Measurements from ENCODE around the gene USP22. TPM values are rescaled to one million over a fixed set of nuclear protein-coding genes. Genes with fewer than 3 reads are reported as not detected.
A peak's percentile ranks its signal among the peaks of the same experiment; 100 is the strongest.

Gene USP22
- total RNA-seq, 1 donor from 2014 or later = 420 TPM

DNA sequence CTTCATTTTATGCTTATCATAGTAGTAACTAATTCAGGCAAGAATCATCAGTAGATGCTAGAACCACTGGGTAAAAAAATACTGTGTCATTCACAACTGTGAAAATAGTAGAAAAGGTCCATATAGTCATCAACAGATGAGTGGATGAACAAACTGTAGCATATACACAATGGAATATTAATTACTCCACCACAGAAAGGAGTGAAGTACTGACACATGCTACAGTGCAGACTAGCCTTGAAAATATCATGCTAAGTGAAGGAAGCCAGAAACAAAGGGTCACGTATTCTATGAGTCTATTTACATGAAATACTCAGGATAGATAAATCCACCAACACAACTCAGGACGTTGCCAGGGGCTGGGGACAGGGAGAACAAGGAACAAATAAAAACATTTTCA is 13.3 kb downstream of the USP22 start:
- Mint-ChIP-seq H3K27ac (ENCODE audit: unreplicated experiment) (peak overlapping the region; percentile 60), H3K27me3 (ENCODE audit: unreplicated experiment) (no peaks in the 10 kb centered on the region), H3K9me3 (ENCODE audit: unreplicated experiment) (peaks cover 4% of the 10 kb centered on the region), H3K36me3 (ENCODE audit: unreplicated experiment) (no peaks in the 10 kb centered on the region), H3K4me1 (ENCODE audit: low read depth, unreplicated experiment) (peaks cover 35% of the 10 kb centered on the region), H3K4me3 (ENCODE audit: unreplicated experiment) (peak overlapping the region; percentile 63)
- TF ChIP-seq, protein P1, sequence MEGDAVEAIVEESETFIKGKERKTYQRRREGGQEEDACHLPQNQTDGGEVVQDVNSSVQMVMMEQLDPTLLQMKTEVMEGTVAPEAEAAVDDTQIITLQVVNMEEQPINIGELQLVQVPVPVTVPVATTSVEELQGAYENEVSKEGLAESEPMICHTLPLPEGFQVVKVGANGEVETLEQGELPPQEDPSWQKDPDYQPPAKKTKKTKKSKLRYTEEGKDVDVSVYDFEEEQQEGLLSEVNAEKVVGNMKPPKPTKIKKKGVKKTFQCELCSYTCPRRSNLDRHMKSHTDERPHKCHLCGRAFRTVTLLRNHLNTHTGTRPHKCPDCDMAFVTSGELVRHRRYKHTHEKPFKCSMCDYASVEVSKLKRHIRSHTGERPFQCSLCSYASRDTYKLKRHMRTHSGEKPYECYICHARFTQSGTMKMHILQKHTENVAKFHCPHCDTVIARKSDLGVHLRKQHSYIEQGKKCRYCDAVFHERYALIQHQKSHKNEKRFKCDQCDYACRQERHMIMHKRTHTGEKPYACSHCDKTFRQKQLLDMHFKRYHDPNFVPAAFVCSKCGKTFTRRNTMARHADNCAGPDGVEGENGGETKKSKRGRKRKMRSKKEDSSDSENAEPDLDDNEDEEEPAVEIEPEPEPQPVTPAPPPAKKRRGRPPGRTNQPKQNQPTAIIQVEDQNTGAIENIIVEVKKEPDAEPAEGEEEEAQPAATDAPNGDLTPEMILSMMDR (IDR thresholded peaks at IDR 0.05; ENCODE audit: partially characterized antibody, unreplicated experiment) = no peak
- DNase-seq = no peak

DNA sequence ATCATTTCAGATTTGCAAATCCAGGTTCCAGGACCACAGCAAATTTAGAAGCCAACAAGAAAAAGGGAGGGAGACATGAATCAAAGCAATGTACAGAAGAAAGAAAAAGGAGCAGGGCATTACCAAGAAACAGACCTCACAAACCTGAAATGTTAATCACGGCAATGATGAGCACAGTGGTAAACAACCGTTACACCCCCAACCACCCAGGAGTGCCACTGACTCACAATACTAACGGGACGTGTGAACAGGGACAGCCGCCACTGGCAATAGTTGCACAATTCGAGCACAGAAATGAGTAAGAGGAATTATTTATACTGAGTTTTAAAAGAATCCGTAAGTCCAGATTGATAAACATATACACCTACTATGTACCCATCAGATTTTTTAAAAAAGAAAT is 13.8 kb downstream of the USP22 start:
- peaks cover 4% of the 10 kb centered on the region for H3K9me3 Mint-ChIP-seq (ENCODE audit: unreplicated experiment)
- H3K27me3 Mint-ChIP-seq (ENCODE audit: unreplicated experiment) = no peaks in the 10 kb centered on the region
- peaks cover 34% of the 10 kb centered on the region for H3K4me1 Mint-ChIP-seq (ENCODE audit: low read depth, unreplicated experiment)
- no peaks in the 10 kb centered on the region for H3K36me3 Mint-ChIP-seq (ENCODE audit: unreplicated experiment)
- H3K4me3 Mint-ChIP-seq (ENCODE audit: unreplicated experiment) = no peak overlapping the region
- H3K27ac Mint-ChIP-seq (ENCODE audit: unreplicated experiment) = peak overlapping the region; percentile 53
- no peak for DNase-seq
- TF ChIP-seq, protein P1 (IDR thresholded peaks at IDR 0.05; ENCODE audit: partially characterized antibody, unreplicated experiment) = no peak

DNA sequence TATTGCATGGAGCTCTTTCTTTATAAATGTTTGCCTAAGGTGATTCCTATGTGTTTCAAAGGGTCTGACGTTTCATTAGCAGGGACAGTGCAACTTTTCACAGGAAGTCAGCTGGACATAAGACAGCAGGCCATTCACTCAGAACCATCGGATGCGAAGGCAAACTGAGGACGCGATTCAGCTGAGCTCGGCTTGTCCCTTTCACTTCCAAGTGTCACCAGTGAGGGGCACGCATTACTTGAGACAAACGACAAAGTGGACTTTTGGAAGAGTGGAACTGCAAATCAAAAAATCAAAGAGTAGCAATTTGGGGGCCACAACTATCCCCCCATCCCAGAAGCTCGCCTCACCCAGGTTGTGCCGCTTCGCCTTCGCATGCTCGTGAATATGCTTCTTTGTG is 14.6 kb downstream of the USP22 start:
- Mint-ChIP-seq H3K36me3 (ENCODE audit: unreplicated experiment) (no peaks in the 10 kb centered on the region), H3K27ac (ENCODE audit: unreplicated experiment) (peak overlapping the region; percentile 53), H3K4me1 (ENCODE audit: low read depth, unreplicated experiment) (peaks cover 32% of the 10 kb centered on the region), H3K27me3 (ENCODE audit: unreplicated experiment) (no peaks in the 10 kb centered on the region), H3K9me3 (ENCODE audit: unreplicated experiment) (peaks cover 2% of the 10 kb centered on the region), H3K4me3 (ENCODE audit: unreplicated experiment) (no peak overlapping the region)
- no peak for DNase-seq
- TF ChIP-seq, protein P1 (IDR thresholded peaks at IDR 0.05; ENCODE audit: partially characterized antibody, unreplicated experiment) = no peak

DNA sequence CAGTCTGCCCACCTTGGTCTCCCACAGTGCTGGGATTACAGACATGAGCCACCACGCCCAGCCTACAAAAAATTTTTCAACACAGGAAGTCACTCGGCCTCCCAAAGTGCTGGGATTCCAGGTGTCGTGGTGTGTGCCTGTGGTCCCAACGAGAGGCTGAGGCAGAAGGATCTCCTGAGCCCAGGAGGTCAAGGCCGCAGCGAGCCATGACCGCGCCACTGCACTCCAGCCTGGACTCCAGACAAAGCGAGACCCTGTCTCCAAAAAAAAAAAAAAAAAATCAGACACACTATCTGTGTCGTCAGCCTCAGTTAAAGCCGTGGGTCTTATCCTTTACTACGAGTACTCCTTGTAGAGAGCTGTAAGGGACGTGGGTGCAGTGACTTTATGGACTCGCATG is 15.8 kb downstream of the USP22 start:
- no peak for DNase-seq
- TF ChIP-seq, protein P1 (IDR thresholded peaks at IDR 0.05; ENCODE audit: partially characterized antibody, unreplicated experiment) = no peak
- Mint-ChIP-seq H3K4me1 (ENCODE audit: low read depth, unreplicated experiment) (peaks cover 29% of the 10 kb centered on the region), H3K4me3 (ENCODE audit: unreplicated experiment) (no peak overlapping the region), H3K36me3 (ENCODE audit: unreplicated experiment) (no peaks in the 10 kb centered on the region), H3K27ac (ENCODE audit: unreplicated experiment) (no peak overlapping the region), H3K9me3 (ENCODE audit: unreplicated experiment) (peaks cover 2% of the 10 kb centered on the region), H3K27me3 (ENCODE audit: unreplicated experiment) (no peaks in the 10 kb centered on the region)

DNA sequence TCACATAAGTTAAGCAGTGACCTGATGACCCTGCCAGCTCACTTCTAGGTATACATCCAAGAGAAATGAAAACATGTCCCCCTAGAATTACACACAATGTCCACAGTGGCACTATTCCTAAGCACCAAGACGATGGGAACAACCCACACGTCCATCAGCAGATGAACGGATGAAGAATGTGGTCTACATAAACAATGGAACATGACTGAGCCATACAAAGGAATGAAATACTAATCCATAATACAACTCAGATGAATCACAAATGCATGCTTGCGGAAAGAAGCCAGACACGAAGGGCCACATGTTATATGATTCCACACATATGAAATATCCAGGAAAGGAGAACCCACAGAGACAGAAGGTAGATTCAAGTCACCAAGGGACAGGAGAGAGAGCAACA is 17.4 kb downstream of the USP22 start:
- peaks cover 3% of the 10 kb centered on the region for H3K9me3 Mint-ChIP-seq (ENCODE audit: unreplicated experiment)
- H3K4me1 Mint-ChIP-seq (ENCODE audit: low read depth, unreplicated experiment) = peaks cover 28% of the 10 kb centered on the region
- DNase-seq = no peak
- H3K36me3 Mint-ChIP-seq (ENCODE audit: unreplicated experiment) = no peaks in the 10 kb centered on the region
- TF ChIP-seq, protein P1 (IDR thresholded peaks at IDR 0.05; ENCODE audit: partially characterized antibody, unreplicated experiment) = no peak
- no peaks in the 10 kb centered on the region for H3K27me3 Mint-ChIP-seq (ENCODE audit: unreplicated experiment)
- H3K4me3 Mint-ChIP-seq (ENCODE audit: unreplicated experiment) = no peak overlapping the region
- no peak overlapping the region for H3K27ac Mint-ChIP-seq (ENCODE audit: unreplicated experiment)
